Measurements from ENCODE around the gene DAGLB.
"Not testable (repeated sequence)": the region's sequence is repeated elsewhere in the genome, so short reads cannot be mapped to it uniquely, and the experiment has no call there.

DAGLB gene

GRCh38 chr7:6423942-6424701, 23.6 kb downstream of the DAGLB start:
- no peak for DNase-seq

DNA sequence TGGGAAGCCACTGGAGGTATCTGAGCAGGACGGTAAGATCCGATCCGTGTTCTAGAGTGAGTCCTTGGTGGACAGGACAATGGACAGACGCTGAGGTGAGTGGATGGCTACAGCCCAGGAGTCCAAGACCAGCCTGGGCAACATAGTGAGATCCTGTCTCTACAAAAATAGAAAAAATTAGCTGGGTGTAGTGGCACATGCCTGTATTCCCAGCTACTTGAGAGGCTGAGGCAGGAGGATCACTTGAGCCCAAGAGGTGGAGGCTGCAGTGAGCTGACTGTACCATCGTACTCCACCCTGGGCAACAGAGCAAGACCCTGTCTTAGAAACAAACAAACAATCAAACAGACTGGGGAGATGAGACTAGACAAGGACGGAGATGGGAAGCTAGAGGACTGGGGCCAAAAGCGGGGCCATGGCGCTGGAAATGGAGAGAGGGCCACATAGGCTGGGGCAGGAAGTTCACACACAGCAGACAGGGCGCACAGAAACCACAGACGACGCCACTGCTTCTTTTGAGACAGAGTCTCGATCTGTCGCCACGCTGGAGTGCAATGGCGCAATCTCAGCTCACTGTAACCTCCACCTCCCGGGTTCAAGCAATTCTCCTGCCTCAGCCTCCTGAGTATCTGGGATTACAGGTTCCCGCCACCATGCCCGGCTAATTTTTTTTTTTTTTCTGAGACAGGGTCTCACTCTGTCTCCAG, 24.7 kb downstream of the DAGLB start:
- DNase-seq, result peak; percentile 28

- DNase-seq, result no peak
These were observed 25.7 kb downstream of the DAGLB start for GRCh38 chr7:6422095-6422494.

DNA sequence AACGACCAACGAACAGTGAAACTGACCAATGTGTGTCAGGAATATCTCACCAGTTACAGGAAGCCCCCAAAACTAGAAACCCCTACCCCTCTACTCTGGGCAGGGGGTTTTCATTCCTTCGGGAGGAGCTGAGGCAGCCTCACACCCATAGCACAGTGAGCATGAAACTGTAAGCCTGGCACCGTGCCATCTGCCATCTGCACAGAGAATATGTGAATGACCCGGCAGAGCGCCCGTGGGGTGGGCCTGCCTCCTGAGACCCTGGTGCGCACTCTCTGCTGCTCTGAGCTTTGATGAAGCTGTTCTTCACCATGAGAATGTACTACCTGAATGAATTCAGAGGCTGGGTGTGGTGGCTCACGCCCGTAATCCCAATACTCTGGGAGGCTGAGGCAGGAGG, 27.1 kb downstream of the DAGLB start:
- DNase-seq, result no peak

- DNase-seq, result peak; percentile 28
These were observed 28.4 kb downstream of the DAGLB start for GRCh38 chr7:6419310-6419773.

GRCh38 chr7:6417408-6417807, 30.3 kb downstream of the DAGLB start:
- DNase-seq, result no peak

DNA sequence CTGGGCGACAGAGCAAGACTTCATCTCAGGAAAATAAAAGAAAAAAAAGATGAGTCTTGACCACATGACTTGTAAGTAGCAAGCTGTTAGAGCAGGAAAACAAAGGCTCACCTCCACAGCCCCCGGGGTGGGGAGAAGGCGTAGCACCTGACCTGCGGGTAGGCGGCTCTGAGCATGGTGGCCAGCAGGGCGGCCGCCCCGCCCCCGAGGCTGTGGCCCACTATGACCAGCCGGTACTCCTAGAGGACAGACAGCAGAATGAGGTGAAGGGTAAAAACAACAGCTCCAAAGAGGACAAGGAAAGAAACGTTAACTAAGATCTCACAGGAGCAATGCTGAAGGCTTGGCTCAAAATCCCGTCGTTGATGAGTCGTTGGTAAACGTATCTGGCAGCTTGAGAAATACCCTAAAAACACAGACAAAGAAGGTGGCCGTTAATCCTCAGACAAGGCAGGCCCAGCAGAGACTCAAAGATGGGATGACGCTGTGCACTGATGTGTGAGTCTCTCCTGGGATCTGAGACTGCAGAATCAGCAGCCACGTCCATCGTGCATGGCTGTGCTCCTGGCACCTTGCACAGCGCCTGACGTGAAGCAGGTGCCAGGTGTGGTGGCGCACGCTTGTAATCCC, 31.1 kb downstream of the DAGLB start:
- DNase-seq, result no peak

GRCh38 chr7:6413637-6414036, 34.1 kb downstream of the DAGLB start:
- no peak for DNase-seq

DNA sequence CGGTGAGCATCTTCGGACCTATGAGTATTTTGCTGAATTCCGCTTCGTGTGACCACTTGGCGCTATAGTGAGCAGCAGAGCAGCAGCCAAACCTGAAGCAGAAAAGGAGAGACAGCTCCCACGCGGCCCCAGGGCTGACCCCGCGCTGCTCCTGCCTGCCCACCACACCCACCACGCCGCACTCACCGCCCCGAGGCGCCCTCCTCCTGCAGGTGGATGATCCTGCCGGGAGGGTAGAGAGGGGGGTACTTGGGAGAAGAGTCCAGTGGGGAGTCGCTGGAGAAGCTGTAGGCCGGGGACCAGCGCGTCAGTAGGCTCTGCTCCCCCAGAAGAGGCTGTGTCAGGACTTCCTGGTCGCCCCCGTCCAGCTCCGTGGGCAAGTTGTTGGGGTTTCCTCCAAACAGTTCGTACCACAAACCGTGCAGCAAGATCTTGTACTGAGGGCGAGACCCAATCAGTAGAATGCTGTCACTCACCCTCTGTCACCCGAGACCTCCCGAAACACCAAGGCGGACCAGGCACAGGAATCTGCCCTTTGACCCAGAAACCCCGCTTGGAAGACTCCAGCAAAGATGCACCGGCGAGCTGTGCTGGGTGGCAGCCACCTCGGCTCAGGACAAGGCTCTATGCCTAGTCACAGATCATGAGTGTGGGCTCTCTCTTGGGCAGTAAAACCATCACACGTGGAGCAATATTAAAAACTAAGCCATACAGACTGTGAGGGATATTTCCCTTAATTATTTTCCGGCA, 37.6 kb downstream of the DAGLB start:
- no peak for DNase-seq

GRCh38 chr7:6409091-6409490, 38.7 kb downstream of the DAGLB start:
- no peak for DNase-seq

DNA sequence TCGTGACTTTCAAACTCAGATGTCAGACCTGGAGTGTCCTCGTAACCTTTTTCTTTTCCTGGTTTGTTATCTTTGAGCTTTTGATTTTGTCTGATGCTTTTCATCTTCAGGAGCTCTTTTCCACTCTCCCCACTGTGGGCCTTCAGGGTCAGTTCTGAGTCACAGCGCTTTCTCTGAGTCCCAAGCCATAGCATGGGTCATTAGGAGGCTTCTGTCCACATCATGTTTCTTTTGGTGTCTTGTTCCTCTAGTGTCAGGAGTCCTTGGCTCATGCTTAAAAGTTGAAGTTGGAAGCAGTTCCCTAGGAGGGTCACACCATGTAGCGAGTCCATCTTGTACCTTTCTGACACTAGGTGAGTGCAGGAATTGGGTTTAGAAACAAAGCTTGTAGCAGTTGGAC, 40.3 kb downstream of the DAGLB start:
- no peak for DNase-seq

- no peak for DNase-seq
These were observed 41.6 kb downstream of the DAGLB start for GRCh38 chr7:6406121-6406520.

- DNase-seq, result no peak
These were observed 43.8 kb downstream of the DAGLB start for GRCh38 chr7:6403907-6404306.

- no peak for DNase-seq
These were observed 45.0 kb downstream of the DAGLB start for GRCh38 chr7:6402741-6403140.

- DNase-seq, result no peak
These were observed 45.7 kb downstream of the DAGLB start for GRCh38 chr7:6402041-6402440.

GRCh38 chr7:6401536-6401935, 46.2 kb downstream of the DAGLB start:
- no peak for DNase-seq

DNA sequence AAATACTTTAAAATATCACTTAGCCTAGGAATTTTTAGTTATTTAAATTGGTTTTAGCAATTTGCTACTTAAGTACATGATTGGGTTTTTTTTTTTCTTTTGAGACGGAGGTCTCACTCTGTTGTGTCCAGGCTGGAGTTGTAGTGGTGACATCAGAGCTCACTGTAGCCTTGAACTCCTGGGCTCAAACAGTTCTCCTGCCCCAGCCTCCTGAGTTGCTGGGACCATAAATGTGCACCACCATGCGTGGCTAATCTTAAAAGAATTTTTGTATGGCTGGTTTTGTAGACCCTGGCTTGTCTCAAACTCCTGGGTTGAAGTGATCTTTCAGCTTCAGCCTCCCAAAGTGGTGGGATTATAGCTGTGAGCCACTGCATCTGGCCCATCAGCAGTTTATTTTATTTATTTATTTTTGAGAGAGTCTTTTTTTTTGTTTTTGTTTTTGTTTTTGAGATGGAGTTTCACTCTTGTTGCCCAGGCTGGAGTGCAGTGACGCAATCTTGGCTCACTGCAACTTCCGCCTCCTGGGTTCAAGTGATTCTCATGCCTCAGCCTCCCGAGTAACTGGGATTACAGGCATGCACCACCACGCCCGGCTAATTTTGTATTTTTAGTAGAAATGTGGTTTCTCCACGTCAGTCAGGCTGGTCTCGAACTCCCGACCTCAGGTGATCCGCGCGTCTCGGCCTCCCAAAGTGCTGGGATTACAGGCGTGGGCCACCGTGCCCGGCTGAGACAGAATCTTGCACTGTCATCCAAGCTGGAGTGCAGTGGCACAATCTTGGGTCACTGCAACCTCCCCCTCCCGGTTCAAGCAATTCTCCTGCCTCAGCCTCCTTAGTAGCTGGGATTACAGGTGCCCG, 47.3 kb downstream of the DAGLB start:
- DNase-seq, result not testable (repeated sequence)

DNA sequence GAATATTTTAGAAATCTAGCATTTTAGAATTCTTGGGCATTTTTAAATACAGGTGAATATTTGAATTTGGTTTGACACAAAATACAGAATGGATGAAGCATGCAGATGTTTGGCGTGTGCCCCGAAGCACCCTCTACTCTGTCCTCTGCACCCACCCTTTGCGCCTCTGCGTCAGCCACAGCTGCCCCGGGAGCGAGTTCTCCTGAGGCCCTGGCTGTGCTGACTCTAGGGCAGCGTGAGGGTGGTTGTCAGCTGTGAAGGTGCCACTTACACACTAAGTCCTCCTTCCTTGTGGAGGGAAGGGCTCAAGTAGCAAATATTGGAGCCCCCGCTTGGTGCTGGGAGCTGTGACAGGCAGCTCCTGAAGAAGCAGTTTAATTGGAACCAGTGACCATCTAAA, 48.4 kb downstream of the DAGLB start:
- no peak for DNase-seq

DNA sequence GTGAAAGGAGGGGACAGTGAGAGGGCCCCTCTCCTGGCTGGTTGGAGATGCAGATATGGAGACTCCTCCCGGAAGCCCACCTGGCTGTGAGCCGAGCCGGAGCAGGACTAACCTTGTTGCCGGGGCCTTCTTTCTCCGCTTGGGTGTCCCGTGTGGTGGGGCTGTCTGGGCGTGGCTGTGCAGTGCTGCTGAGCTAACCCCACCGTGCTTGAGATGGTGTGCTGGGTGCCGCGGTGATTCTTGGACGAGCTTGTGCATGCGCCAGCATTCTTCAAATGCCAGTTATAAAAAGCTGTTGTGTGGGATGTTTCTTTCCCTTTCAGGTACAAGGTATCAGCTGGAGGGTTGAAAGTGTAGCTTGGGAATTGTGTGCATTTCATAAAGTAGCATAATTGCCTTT, 48.8 kb downstream of the DAGLB start:
- DNase-seq, result no peak

GRCh38 chr7:6397759-6398495, 49.8 kb downstream of the DAGLB start:
- DNase-seq, result not testable (repeated sequence)

DNA sequence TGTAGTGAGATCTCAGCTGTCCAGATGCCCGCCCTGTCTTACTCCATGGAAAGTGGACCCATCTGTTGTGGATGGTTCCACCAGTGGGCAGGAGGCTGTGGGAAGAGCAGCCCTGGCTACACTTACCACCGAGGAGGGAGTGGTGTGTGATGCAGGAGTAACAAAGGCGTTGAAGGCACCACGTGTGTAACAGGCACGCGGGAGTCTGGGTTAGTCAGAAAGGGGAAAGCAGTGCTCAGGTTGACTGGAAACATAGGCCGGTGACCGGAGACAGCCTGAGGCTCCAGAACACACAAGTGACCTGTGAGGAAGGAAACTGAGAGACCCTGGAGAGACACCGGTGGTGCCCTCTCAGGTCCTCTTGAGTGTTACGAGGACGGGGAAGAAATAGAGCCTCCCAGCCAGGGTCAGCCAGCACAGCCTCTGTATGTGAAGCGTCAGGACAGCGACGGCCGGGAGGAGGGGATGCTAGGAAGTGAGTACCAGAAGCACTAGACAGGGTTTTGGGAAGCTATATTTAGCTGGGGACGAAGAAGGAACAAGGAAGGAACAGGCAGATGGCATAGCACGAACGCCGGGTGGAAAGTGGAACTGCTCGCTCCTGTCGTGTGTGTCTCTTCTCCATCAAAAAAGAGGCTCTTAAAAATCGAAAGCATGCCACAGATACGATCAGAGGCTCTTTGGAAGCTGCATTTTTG, 51.7 kb downstream of the DAGLB start:
- peak; percentile 24 for DNase-seq

Measured in midbrain (tissue), 1 donor.